Measurements from ENCODE around the gene NAALADL2.
"Not testable (repeated sequence)": the region's sequence is repeated elsewhere in the genome, so short reads cannot be mapped to it uniquely, and the experiment has no call there.

DNA sequence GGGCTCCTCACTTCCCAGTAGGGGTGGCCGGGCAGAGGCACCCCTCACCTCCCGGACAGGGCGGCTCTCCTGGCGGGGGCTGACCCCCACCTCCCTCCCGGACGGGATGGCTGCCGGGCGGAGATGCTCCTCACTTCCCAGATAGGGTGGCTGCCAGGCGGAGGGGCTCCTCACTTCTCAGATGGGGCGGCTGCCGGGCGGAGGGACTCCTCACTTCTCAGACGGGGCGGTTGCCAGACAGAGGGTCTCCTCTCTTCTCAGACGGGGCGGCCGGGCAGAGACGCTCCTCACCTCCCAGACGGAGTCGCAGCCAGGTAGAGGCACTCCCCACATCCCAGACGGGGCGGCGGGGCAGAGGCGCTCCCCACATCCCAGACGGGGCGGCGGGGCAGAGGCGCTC, 273.6 kb downstream of the NAALADL2 start:
- not testable (repeated sequence) for TF ChIP-seq POLR2AphosphoS5 (IDR thresholded peaks at IDR 0.05; ENCODE audit: control insufficient read depth, insufficient read depth, low read depth, low read length); POLR2AphosphoS2 (IDR thresholded peaks at IDR 0.05; ENCODE audit: low read length); YY1 (IDR thresholded peaks at IDR 0.05; ENCODE audit: borderline replicate concordance in 1 of 3, control insufficient read depth in 1 of 3, extremely low read depth in 1 of 3, insufficient read depth in 3 of 3, insufficient read length in 1 of 3, insufficient replicate concordance in 2 of 3, low read depth in 1 of 3, low read length in 2 of 3); ZEB2 (IDR thresholded peaks at IDR 0.05)
